Activated CD4-positive, alpha-beta T cell treated with anti-CD3 and anti-CD28 coated beads, Interleukin-2, amount 50 U/mL, for 16 hours (primary cell): ENCODE results near the gene C8G.

ENCODE experiments used
- DNase-seq: peaks from one replicate; pipeline ENCODE4 v3.0.0-alpha.2; 2020

Gene C8G

DNA sequence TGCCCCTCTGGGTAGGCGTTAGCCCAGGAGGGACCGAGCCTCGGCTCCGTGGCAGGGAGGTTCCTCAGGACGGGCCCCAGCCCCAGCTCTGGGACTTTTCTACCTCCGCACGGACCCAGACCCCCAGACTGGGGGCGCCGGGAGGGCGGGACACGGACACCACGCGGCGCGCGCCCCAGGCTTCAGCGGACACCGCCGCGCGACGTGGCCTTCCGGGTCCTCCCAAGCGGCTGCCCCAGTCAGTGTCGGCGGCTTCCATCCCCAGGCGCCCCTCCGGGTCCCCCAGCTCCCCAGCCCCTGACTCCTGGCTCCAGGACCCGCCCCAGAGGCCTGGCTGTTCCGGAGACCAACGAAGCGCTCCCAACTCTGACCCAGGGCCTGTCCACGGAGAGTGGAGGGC, 40.8 kb downstream of the C8G start:
- no peak for DNase-seq

DNA sequence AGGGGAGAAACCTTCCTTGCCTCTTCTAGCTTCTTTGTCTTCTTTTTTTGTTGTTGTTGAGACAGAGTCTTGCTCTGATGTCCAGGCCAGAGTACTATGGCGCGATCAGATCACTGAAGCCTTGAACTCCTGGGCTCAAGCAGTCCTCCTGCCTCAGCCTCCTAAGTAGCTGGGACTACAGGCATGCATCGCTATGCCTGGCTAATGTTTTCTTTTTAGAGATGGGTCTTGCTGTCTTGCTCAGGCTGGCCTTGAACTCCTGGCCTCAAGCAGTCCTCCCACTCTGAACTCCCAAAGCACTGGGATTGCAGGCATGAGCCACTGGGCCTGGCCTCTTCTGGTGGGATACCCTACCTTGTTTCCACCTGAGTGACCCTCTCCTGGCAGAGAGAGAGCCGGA, 43.8 kb downstream of the C8G start:
- no peak for DNase-seq

DNA sequence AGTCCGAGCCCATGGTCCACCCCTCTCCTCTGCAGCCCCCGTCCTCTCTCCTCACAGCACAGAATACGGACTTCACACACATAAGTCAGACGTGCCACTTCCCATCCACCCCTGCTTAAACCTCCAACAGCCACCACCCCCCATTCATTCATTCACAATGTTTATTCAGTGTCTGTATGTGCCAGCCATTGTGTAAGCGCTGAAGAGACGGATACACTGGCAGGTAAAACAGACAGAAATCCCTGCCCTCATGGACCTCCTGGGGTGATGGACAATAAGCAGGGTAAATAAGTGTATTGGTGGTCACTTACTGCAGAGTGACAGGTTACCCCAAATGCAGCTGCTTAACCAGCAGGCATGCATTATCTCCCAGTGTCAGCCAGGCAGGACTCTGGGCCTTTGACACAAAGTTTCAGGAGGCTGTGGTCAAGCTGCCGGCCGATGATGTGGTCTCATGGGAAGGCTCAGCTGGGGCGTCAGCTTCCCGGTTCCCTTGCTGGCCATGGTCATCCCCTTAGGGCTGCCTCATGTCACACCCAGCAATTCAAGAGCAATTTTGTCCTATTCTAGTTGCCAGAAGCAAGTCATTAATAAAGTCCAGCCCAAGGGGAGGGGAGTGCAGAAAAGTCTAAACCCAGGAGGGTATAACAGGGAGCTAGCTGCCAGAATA, 45.3 kb downstream of the C8G start:
- DNase-seq, result no peak

DNA sequence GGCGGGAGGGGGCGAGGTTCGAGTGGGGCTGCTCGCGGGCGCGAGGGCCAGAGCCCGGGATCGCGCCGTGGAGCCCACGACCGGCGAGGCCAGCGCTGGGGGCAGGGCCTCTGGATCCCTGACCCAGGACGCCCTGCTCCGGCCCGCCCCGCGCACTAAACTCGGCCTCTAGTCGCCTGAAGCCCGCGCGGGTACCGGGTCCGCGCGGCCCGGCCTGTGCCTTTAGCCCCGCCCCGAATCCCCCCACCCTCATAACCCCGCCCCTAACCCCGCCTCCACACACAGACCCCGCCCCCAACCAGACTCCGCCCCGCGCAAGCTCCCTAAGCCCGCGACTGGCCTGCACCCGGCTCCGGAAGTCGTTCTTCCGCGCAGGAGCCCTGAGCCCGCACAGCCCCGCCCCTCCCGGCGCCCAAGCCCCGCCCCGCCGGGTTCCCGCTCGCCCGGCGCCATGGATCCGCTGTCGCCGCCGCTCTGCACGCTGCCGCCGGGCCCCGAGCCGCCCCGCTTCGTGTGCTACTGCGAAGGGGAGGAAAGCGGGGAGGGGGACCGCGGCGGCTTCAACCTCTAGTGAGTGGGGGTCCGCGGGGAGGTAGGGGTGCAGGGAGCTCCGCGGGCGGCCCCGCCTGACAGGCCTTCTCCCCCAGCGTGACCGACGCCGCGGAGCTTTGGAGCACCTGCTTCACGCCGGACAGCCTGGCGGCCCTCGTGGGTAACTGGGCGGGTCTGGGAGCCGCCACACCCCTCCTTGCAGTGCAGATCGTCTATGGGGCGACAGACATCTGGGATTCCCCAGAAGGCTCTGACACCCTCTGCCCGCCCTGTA, 47.2 kb downstream of the C8G start, which contains the start of gene PAXX:
Gene PAXX (plus strand): TSS at position 430 of the 826 bp plus-strand sequence. CDS start 22 bp downstream, at position 452.
- DNase-seq, result peak; percentile 96

DNA sequence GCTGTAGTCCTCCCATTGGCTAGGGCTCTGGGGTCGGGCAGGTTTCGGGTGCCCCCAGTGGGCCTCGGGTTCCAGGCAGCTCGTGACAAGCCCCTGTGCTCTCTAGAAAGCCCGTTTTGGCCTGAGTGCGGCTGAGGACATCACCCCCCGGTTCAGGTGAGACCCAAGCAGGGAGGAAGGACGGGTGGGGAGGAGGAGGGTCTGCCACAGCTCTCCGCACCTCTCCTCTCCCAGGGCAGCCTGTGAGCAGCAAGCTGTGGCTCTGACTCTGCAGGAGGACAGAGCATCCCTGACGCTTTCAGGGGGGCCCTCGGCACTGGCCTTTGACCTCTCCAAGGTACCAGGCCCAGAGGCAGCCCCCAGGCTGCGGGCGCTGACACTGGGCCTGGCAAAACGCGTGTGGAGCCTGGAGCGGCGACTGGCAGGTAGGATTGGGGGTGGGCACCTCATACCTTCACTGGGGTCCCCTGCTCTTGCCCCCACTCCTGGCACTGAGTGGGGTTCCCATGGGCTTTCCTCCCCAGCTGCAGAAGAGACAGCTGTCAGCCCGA, 47.9 kb downstream of the C8G start:
- DNase-seq, result no peak

DNA sequence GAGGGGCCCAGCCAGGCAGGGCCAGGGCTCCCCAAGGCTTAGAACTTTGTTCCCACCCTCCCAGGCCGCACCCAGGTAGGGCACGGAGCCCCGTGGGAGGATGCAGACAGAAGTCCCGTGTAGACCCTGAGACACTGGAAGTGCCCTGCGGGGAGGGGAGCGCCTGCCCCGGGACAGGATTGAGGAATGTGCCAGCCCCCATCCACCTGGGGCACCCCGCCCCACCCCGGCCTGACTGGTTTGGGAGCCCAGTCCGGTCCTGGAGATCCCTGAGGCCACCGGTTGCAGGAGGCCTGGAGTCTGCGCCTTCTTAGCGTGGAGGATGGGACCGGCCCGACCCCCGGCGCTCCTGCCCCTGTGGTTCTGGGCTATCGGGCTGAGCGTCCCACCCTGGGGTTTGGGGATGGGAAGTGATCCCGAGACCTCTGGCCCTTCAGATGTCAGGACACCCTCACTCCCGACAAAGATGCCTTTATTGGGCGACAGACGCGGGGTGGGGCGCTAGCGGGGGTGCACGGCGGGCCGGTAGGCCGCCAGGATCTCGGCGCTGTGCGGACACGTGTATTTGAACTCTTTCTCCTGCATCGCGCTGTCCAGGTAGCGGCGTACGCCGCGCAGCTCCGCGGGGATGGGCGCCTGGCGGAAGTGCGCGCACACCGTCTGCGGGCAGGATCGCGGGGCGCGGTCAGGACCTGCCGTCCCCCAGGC, 49.3 kb downstream of the C8G start:
- DNase-seq, result no peak

DNA sequence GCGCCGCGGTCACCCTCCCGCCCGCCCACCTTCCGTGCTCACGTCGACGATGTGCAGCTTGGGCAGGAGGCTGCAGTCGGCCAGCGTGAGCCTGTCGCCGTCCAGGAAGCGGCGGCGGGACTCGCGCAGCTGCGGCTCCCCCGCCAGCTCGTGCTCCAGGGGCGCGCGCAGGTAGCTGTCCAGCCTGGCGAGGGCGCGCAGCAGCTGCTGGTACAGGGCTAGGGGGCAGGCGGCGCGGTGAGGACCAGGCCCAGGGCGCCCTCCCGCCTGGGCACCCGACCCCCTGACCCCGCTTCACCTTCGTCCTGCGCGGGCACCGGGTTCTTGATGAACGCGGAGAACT, 49.8 kb downstream of the C8G start:
- DNase-seq, result no peak

DNA sequence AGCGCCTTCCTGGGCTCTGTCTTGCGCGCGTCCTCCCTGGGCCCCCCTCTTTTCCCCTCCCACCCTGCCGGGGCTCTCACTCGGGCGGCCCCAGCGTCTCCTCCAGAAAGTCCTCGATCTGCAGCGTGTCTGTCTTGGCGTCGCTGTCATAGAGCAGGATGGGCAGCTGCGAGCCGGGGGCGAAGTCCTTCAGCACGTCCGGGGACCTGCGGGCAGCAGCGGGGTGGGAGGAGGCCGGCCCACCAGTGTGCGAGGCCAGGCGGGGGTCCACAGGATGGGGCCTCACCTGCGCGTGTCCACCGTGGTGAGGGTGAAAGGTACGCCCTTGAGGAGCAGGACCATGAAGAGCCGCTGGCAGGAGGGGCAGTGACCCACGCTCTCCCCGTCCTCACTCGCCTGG, 50.3 kb downstream of the C8G start:
- DNase-seq, result no peak

DNA sequence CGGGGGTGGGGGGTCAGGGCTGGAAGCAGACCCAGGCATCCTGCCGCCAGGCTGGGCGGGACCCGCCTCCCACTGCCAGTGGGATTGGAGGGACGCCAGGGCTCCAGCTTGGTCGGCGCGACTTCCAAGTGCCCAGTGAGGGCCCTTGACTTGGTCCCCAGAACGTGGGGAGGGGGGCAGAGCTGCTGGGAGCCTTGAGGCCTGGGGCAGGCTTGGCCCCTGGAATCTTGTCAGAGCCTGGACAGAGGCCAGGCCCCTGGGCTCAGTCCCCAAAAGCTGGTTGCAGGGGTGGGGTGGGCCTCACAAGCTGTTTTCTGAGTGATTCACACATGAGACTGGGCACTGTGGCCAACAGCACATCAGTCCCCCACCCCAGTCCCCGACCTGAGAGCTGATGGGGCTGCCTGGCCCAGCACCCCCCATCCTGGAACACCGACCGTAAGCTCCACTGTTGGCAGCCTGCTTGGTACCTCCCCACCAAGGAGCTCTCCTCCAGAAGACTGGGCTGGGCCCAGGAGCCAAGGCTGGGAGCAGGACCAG, 50.8 kb downstream of the C8G start:
- DNase-seq, result no peak
